Stimulated activated naive B cell treated with anti-CD40 and anti-IgM and Interleukin-4, amounts not matched to agents 10 μg/mL and 1 μg/mL and 100 μg/mL, for 72 hours (primary cell): ENCODE data around the gene ELOVL4.
A peak's percentile ranks its signal among the peaks of the same experiment; 100 is the strongest.

Source experiments
- ATAC-seq, 2 donors: fragments of 150-1000 bp; cut with Tn5 transposase; replicated peaks; 2 replicates each; pipeline ENCODE4 v1.10.0; 2021; ENCODE audit warnings: moderate library complexity in 1 of 2
- DNase-seq: peaks from one replicate; pipeline ENCODE4 v3.0.0; 2021
- H3K27ac Mint-ChIP-seq: one replicate; pipeline ENCODE4 v1.8.0; 2022; ENCODE audit warnings: mild to moderate bottlenecking, mixed read lengths
- H3K27me3 Mint-ChIP-seq, 2 donors: one replicate each; pipeline ENCODE4 v1.8.0; 2022; ENCODE audit warnings: mixed read lengths in 2 of 2
- H3K36me3 Mint-ChIP-seq, 2 donors: one replicate each; pipeline ENCODE4 v1.8.0; 2022; ENCODE audit warnings: mixed read lengths in 2 of 2, mild to moderate bottlenecking in 1 of 2
- H3K4me1 Mint-ChIP-seq, 2 donors: one replicate each; pipeline ENCODE4 v1.8.0; 2022; ENCODE audit warnings: mixed read lengths in 2 of 2, mild to moderate bottlenecking in 1 of 2
- H3K4me3 Mint-ChIP-seq, 2 donors: one replicate each; pipeline ENCODE4 v1.8.0; 2022; ENCODE audit warnings: mild to moderate bottlenecking in 2 of 2, mixed read lengths in 2 of 2, moderate library complexity in 1 of 2
- H3K9me3 Mint-ChIP-seq, 2 donors: one replicate each; pipeline ENCODE4 v1.8.0; 2022; ENCODE audit warnings: mixed read lengths in 2 of 2, mild to moderate bottlenecking in 1 of 2

The ELOVL4 gene

DNA sequence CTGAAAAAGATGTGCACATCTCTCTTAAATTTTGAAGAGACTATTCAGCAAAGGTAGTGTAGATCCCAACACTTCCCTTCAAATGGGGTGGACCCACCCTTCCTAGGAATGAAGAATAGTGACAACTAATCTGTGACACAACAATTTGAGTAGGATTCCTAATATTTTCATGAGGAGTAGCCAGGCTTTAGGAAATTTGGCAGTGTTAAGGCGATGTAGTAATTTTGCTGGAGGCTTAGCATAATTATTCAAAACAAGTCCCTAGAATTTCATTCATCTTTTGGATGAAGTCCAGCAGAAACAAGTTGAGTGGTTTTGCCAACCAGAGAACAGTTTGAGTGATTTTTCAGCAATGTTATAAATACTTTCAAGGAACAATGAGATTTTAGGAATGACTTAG is 52.4 kb downstream of the ELOVL4 start:
- DNase-seq (no peak), ATAC-seq (no peak)
- no peaks in the 10 kb centered on the region for H3K4me1 Mint-ChIP-seq
- peaks cover 0 to 6% of the 10 kb centered on the region in 2 donors for H3K27me3 Mint-ChIP-seq
- H3K36me3 Mint-ChIP-seq = no peaks in the 10 kb centered on the region
- H3K27ac Mint-ChIP-seq = no peak overlapping the region
- H3K4me3 Mint-ChIP-seq = no peak overlapping the region
- H3K9me3 Mint-ChIP-seq = peaks cover 5 to 7% of the 10 kb centered on the region in 2 donors

DNA sequence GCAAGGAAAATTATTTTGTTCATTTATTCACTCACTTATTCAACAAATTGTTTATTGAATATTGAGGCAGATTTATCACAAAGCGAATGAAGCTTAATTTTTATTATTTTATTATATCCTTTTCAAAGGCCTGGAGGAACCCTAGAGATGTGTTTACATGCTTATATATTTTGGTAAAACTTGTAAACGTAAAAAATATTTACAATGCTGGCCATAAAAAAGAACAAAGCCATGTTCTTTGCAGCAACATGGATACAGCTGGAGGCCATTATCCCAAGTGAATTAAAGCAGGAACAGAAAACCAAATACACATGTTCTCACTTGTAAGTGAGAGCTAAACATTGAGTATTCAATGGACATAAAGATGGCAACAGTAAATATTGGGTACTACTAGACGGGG is 58.8 kb downstream of the ELOVL4 start:
- ATAC-seq (no peak), DNase-seq (no peak)
- Mint-ChIP-seq H3K27me3 (peaks cover 0 to 4% of the 10 kb centered on the region in 2 donors), H3K27ac (no peak overlapping the region), H3K36me3 (no peaks in the 10 kb centered on the region), H3K4me3 (no peak overlapping the region), H3K4me1 (no peaks in the 10 kb centered on the region), H3K9me3 (peaks cover 5 to 9% of the 10 kb centered on the region in 2 donors)

DNA sequence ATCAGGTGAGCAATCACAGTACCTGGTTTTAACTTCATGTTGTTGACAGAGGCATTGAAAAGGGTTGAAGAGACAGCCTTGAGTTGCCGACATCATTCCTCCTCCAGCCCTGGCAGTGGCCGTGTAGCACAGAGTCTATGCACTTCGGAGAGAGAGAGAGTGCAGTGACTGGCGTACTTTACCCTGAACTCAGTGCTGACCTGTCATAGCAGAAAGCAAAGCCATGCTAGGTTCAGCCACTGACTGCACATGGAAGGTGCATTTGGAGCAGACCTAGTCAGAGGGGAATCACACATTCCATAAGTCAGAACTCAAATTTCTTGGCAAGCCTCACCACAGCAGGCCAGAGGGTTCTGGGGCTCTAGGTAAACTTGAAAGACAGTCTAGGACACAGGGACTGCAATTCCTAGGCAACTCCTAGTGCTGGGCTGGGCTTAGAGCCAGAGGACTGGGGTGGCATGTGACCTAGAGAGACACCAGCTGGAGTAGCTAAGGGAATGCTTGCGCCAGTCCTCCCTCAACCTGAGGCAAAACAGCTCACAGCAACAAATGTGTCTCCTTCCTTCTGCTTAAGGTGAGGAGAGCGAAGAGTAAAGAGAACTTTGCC is 69.1 kb downstream of the ELOVL4 start:
- peaks cover 9 to 10% of the 10 kb centered on the region in 2 donors for H3K9me3 Mint-ChIP-seq
- ATAC-seq (no peak), DNase-seq (no peak)
- H3K36me3 Mint-ChIP-seq = no peaks in the 10 kb centered on the region
- no peak overlapping the region for H3K27ac Mint-ChIP-seq
- no peak overlapping the region for H3K4me3 Mint-ChIP-seq
- peaks cover 18 to 34% of the 10 kb centered on the region in 2 donors for H3K27me3 Mint-ChIP-seq
- no peaks in the 10 kb centered on the region for H3K4me1 Mint-ChIP-seq

DNA sequence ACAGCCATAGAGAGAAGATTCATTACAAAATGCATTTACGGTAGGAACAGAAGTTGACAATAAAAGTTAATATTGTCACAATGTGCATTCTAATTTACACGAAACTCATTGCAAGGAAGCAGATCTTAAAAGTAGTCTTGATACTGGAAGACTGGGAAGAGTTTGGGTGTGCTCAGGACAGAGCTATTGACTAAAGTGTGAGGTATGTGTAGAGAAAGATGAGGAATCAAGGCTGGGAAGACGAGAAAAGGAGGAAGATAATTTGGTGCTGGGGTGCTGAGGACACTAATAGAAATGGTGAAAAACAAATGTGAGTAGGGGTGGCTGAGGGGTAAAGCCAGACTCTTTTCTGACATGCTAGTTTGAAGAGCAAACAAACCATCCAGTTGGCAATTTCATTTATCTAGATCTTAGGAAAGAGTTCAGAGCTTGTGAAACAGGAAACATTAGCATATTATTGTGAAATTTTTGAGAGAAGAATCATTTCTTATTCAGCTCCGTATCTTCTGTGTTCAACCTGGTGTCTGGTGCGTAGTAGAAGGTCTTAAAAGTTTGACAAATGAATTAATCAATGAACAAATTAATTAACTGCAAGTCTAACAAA is 72.7 kb downstream of the ELOVL4 start:
- peaks cover under 1 to 5% of the 10 kb centered on the region in 2 donors for H3K4me1 Mint-ChIP-seq
- ATAC-seq = no peak
- DNase-seq = no peak
- no peak overlapping the region for H3K4me3 Mint-ChIP-seq
- peaks cover 19 to 39% of the 10 kb centered on the region in 2 donors for H3K27me3 Mint-ChIP-seq
- H3K36me3 Mint-ChIP-seq = no peaks in the 10 kb centered on the region
- H3K9me3 Mint-ChIP-seq = peaks cover 1 to 3% of the 10 kb centered on the region in 2 donors
- no peak overlapping the region for H3K27ac Mint-ChIP-seq

DNA sequence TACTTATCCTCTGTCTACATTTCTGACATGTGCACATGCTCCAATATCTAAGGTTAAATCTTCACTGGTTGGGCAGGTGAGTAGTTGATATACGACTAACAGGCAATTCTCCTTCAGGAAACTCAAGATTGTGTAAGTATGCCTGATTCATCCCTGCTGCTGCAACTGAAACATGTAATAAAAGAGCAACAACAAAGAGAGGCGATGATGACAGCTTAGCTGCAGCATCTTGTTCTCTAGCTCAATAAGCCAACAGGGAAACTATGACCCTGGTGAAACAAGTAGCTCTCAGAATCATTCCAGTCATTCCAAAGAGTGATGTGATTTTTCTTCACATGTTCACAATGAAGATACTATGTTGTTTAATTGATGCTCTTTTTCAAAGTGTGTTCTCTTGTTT is 74.4 kb downstream of the ELOVL4 start:
- Mint-ChIP-seq H3K9me3 (no peaks in the 10 kb centered on the region), H3K27ac (no peak overlapping the region), H3K27me3 (peaks cover 25 to 44% of the 10 kb centered on the region in 2 donors), H3K4me3 (no peak overlapping the region), H3K4me1 (peaks cover 4 to 9% of the 10 kb centered on the region in 2 donors), H3K36me3 (no peaks in the 10 kb centered on the region)
- DNase-seq (no peak), ATAC-seq (no peak)

DNA sequence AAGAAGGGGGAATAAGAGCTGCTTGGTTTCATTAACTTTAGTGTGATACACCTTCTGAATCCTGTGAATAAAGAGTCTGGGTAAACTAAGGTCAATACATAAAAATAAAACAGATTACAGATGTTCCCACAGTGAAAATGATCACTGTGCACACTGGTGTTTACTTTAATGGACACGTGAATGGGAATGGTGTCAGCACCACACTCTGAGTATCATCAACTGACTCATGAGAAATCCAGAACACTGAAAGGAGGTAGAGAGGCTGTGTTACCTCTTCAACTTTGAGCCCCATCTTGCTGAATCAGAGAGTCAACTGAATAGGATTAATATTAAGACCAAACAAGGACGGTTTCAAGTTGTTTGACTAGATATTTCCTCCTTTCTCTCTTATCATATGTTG is 75.0 kb downstream of the ELOVL4 start:
- ATAC-seq (no peak), DNase-seq (no peak)
- Mint-ChIP-seq H3K4me1 (peaks cover 4 to 9% of the 10 kb centered on the region in 2 donors), H3K9me3 (no peaks in the 10 kb centered on the region), H3K36me3 (no peaks in the 10 kb centered on the region), H3K27me3 (peaks cover 25 to 44% of the 10 kb centered on the region in 2 donors), H3K27ac (no peak overlapping the region), H3K4me3 (no peak overlapping the region)

DNA sequence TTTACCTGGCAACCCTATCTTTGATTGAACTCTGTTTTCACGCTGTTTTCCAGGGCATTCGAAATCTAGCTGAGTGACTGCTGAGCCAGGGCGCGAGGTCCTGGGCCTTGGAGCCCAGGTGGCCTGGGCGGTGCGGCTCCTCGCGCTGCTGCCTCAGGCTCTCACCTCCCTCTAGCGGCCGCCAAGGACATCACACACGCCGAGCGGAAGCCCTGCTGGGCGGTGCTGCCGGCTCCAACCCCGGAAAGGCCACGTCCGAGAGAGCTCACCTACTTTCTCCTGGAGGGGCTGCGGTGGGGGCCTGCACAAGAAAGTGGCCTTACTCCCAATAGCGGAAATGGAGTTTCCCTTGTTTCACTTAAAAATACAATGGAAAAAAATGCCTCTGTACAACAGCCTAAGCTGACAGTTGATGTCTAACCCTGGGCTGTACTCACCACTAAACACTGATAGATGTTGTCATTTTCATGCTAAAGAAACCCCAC is 77.7 kb downstream of the ELOVL4 start:
- peak; percentile 99 for ATAC-seq
- DNase-seq = peak; percentile 78
- Mint-ChIP-seq H3K4me3 (peak overlapping the region; percentile 58 to 73), H3K9me3 (no peaks in the 10 kb centered on the region), H3K27me3 (peaks cover 20 to 31% of the 10 kb centered on the region in 2 donors), H3K4me1 (peaks cover 4 to 9% of the 10 kb centered on the region in 2 donors), H3K27ac (peak overlapping the region; percentile 49), H3K36me3 (no peaks in the 10 kb centered on the region)

DNA sequence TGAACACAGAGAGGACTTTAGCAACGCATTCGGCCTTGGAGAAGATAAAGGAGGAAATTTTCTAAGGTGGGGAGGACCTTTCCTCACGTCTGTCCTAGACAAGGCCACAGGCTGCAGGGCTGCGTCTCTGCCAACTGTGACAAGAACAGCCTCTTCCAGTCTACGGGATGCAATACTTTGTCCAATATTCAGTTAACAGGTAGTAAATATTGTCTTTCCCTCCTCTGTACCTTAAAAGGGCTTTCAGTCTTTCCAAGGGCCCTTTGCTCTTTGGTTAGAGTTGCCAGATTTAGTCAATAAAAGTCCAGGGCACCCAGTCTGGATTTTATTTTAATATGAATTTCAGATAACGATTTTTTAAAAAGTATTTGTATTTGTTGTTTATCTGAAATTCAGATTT is 78.2 kb downstream of the ELOVL4 start:
- ATAC-seq = no peak
- H3K36me3 Mint-ChIP-seq = no peaks in the 10 kb centered on the region
- H3K9me3 Mint-ChIP-seq = no peaks in the 10 kb centered on the region
- no peak for DNase-seq
- H3K4me1 Mint-ChIP-seq = peaks cover 4 to 9% of the 10 kb centered on the region in 2 donors
- H3K4me3 Mint-ChIP-seq = peak overlapping the region in 1 of 2 donors; percentile 49
- H3K27ac Mint-ChIP-seq = no peak overlapping the region
- H3K27me3 Mint-ChIP-seq = peaks cover 18 to 27% of the 10 kb centered on the region in 2 donors

DNA sequence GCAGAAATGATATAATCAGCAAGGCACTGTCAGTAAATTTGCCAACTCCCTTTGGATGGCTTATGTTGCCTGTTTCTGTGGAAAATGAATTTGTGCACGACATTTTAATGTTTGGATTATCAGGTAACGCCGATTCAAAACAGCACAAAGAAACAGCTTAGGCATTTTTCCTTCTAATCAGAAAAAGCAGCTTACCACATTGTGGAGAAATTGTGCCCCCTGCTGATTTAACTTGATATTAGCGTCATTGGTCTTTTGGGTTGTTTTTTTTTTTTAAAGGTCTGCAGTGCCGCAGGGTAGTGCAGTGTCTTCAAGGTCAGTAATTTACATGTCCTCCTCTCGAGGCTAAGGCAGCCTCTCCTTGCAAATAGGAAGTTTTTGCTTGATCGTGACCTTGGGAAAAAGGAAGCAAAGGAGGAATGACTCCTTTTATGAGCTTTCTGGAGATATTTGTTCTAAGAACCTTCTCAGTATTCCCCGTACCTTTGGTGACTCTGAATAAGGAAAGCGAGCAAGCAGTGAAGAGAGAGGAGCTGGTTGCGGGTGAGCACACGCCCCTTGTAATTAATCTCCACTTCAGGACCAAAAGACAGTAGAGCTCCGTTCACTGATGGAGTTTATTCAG is 79.1 kb downstream of the ELOVL4 start:
- peak; percentile 6 for DNase-seq
- no peak overlapping the region for H3K27ac Mint-ChIP-seq

More for the DNA sequence above, 79.1 kb downstream of the ELOVL4 start:
- Mint-ChIP-seq H3K4me3 (no peak overlapping the region), H3K27me3 (peaks cover 18 to 27% of the 10 kb centered on the region in 2 donors), H3K36me3 (no peaks in the 10 kb centered on the region), H3K9me3 (no peaks in the 10 kb centered on the region), H3K4me1 (peaks cover 4 to 9% of the 10 kb centered on the region in 2 donors)
- ATAC-seq = peak; percentile 31 to 35
